Prostate gland (tissue), 2 donors: ENCODE data around the gene HRAS. TPM values are rescaled to one million over a fixed set of nuclear protein-coding genes. Genes with fewer than 3 reads are reported as not detected.

Source experiments
- DNase-seq: peaks from one replicate; pipeline ENCODE4 v3.0.0-alpha.2; 2019; ENCODE audit warnings: low spot score
- H3K27ac ChIP-seq, 2 donors: fragments of 200-600 bp; sonication (generic); 2 replicates each; pipeline ENCODE4 v1.5.1; 2017 to 2019
- H3K27me3 ChIP-seq: fragments of 200-600 bp; sonication (generic); replicated peaks from 2 replicates; pipeline ENCODE4 v1.5.1; 2019; ENCODE audit not compliant: insufficient read depth
- H3K36me3 ChIP-seq, 2 donors: fragments of 200-600 bp; sonication (generic); 1 replicate in 1 of 2; 2 replicates in 1 of 2; pipeline versions ENCODE4 v1.5.1 to v1.8.1; 2017 to 2019
- H3K4me1 ChIP-seq: fragments of 200-600 bp; sonication (generic); replicated peaks from 2 replicates; pipeline ENCODE4 v1.5.1; 2019
- H3K4me3 ChIP-seq, 2 donors: fragments of 200-600 bp; sonication (generic); 2 replicates each; pipeline ENCODE4 v1.5.1; 2017 to 2019
- H3K9me3 ChIP-seq: fragments of 200-600 bp; sonication (generic); 2 replicates; pipeline ENCODE4 v1.5.1; 2017
- POLR2A ChIP-seq: fragments of 450-650 bp; IDR thresholded peaks from one replicate; pipeline ENCODE4 v1.6.1; 2016; ENCODE audit warnings: antibody characterized with exemption, mild to moderate bottlenecking
- POLR2AphosphoS5 ChIP-seq: sonication (generic); formaldehyde crosslinking; IDR thresholded peaks from one replicate; pipeline ENCODE4 v1.6.1; 2017; ENCODE audit warnings: antibody characterized with exemption
- WGBS: methylation state at CpG from one replicate; pipeline ENCODE4 v1.1.5; 2018; 5-methylcytosine and 5-hydroxymethylcytosine counted together
- intact Hi-C: fragments of 100-400 bp; cut with DNase I; formaldehyde crosslinking; loops from one replicate; pipeline ENCODE4 v1.14.2; 2022
- total RNA-seq, 2 donors: library from RNA; depleted of rRNA; stranded (reverse); fragments of >200 nt; gene quantifications; one replicate each; pipeline ENCODE4 v1.1.0, GENCODE V29; 2016
- TF ChIP-seq, protein P1 (sequence below), 4 experiments: fragments of 200-600 bp in 2 of 4; fragments of 450-650 bp in 2 of 4; sonication (generic) in 2 of 4; IDR thresholded peaks; 1 replicate in 3 of 4; 2 replicates in 1 of 4; pipeline ENCODE4 v1.5.1; 2016 to 2019; ENCODE audit warnings: antibody characterized with exemption in 4 of 4, mild to moderate bottlenecking in 2 of 4, moderate library complexity in 2 of 4

HRAS gene
- total RNA-seq, 2 donors from 2014 or later: 47.0 to 62.8 TPM

DNA sequence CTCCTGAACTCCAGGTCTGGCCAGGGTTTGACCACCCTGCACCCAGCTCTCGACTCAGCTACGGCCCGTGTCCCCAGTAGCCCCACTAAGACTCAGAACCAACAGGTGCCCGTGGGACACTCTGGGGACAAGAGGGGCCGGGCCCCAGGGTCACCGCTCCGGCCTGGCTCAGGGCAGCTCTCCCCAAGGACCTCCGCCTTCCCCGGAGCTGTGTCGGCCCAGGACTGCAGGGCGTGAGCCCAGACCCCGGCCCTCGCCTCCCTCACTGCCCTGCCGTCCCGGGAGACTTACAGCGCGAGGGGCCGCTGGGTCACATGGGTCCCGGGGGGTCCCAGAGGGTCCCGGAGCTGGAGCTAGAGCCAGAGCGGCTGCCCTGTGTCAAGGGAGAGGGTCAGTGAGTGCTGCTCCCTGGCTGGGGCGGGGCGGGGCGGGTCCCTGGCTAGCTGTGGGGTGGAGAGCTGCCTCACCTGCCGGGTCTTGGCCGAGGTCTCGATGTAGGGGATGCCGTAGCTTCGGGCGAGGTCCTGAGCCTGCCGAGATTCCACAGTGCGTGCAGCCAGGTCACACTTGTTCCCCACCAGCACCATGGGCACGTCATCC is 2.3 kb downstream of the HRAS start:
- TF ChIP-seq POLR2A: no peak
- TF ChIP-seq POLR2AphosphoS5: no peak
- TF ChIP-seq, protein P1, sequence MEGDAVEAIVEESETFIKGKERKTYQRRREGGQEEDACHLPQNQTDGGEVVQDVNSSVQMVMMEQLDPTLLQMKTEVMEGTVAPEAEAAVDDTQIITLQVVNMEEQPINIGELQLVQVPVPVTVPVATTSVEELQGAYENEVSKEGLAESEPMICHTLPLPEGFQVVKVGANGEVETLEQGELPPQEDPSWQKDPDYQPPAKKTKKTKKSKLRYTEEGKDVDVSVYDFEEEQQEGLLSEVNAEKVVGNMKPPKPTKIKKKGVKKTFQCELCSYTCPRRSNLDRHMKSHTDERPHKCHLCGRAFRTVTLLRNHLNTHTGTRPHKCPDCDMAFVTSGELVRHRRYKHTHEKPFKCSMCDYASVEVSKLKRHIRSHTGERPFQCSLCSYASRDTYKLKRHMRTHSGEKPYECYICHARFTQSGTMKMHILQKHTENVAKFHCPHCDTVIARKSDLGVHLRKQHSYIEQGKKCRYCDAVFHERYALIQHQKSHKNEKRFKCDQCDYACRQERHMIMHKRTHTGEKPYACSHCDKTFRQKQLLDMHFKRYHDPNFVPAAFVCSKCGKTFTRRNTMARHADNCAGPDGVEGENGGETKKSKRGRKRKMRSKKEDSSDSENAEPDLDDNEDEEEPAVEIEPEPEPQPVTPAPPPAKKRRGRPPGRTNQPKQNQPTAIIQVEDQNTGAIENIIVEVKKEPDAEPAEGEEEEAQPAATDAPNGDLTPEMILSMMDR (IDR thresholded peaks at IDR 0.05): no peak

DNA sequence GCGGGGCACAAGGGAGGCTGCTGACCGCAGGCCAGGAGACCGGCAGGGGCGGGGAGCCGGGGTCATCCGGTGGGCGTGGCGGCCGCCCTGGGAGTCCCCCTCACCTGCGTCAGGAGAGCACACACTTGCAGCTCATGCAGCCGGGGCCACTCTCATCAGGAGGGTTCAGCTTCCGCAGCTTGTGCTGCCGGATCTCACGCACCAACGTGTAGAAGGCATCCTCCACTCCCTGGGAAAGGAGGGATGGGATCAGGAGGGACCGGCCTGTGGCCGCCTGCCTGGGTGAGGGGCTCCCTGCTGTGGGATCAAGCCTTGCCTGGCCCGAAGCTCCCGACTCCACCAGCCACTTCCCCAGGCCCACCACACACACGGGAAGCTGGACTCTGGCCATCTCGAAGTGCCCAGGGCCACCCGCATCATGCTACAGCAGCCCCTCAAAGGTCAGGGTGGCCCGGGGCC is 2.8 kb downstream of the HRAS start:
- DNase-seq: no peak
- TF ChIP-seq POLR2A (no peak), POLR2AphosphoS5 (no peak)
- TF ChIP-seq, protein P1 (IDR thresholded peaks at IDR 0.05): no peak
- peaks cover 4 to 18% of the 10 kb centered on the region in 2 donors for H3K36me3 ChIP-seq
- H3K27me3 ChIP-seq: no peaks in the 10 kb centered on the region
- H3K27ac ChIP-seq: no peak overlapping the region
- peaks cover 19% of the 10 kb centered on the region for H3K4me1 ChIP-seq
- WGBS: 87% methylated on average over 23 of the region's 23 CpGs
- H3K4me3 ChIP-seq: no peak overlapping the region
- intact Hi-C loops: no loop called here
- H3K9me3 ChIP-seq: no peaks in the 10 kb centered on the region

More for the DNA sequence above, 2.3 kb downstream of the HRAS start:
- Histone ChIP-seq H3K9me3 (no peaks in the 10 kb centered on the region), H3K4me1 (peaks cover 23% of the 10 kb centered on the region), H3K36me3 (peaks cover 4 to 18% of the 10 kb centered on the region in 2 donors), H3K4me3 (no peak overlapping the region), H3K27me3 (no peaks in the 10 kb centered on the region), H3K27ac (no peak overlapping the region)
- DNase-seq: no peak
- intact Hi-C loops: no loop called here
- 86% methylated on average over 33 of the region's 33 CpGs for WGBS

DNA sequence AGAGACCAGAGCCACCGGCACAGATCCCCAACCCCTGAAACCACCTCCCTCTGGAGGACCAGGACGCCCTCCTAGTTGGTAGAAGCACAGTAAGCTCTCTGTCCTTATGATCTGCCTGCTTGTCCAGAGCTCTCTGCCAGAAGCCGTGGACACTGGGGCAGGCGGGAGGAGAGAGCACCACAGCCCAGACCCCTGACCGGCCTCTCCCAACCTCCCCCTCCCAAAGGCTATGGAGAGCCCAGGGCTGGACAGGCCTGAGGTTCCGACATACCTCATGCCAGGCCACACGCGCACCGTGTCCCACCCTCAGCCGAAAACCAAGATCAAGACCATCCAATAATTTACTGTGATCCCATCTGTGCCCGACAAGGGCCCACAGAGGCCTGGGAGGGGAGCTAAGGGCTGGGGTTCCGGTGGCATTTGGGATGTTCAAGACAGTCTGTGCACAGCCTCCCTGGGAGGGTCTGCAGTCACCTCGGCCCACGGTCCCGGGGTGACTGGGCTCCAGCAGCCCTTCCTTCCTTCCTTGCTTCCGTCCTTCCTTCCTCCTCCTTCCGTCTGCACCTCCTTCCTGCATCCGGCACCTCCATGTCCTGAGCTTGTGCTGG is 3.4 kb downstream of the HRAS start:
- Histone ChIP-seq H3K27ac (no peak overlapping the region), H3K9me3 (no peaks in the 10 kb centered on the region), H3K27me3 (no peaks in the 10 kb centered on the region), H3K4me1 (peaks cover 13% of the 10 kb centered on the region), H3K4me3 (no peak overlapping the region), H3K36me3 (peaks cover 4 to 18% of the 10 kb centered on the region in 2 donors)
- intact Hi-C loops: no loop called here
- TF ChIP-seq POLR2A (no peak), POLR2AphosphoS5 (no peak)
- TF ChIP-seq, protein P1 (IDR thresholded peaks at IDR 0.05): no peak
- 82% methylated on average over 18 of the region's 18 CpGs for WGBS
- no peak for DNase-seq

DNA sequence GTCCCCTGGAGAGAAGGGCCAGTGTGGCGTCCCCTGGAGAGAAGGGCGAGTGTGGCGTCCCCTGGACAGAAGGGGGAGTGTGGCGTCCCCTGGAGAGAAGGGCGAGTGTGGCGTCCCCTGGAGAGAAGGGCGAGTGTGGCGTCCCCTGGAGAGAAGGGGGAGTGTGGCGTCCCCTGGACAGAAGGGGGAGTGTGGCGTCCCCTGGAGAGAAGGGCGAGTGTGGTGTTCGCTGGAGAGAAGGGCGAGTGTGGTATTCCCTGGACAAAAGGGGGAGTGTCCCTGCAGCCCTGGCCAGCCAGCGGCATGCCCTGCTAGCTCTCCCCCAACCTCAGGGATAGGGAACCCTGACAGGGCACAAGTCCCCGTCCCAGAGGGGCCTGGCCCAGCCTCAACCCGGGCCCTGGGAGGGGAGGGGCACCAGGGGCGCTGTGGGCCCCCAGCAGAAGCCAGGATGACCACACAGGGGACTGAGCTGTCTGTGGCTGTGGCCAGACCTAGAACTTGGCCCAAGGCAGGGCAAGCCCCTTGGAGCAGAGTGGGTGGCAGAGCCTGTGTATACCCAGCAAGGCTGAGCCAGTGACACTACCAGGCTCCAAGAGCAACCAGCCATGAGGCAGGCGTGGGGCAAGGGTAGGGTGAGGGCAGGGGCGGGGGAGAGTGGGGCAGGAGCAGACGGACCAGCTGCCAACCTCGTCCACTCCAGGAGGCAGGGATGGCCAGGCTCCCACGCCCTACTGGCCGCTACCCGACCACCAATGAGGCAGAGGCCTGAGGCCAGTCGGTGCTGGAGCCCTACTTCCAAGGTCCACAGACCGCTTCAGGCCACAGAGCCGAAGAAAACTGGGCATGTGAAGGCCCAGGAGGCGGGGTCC is 4.2 kb downstream of the HRAS start:
- H3K27me3 ChIP-seq: no peaks in the 10 kb centered on the region
- no peak overlapping the region for H3K27ac ChIP-seq
- intact Hi-C loops: no loop called here
- no peaks in the 10 kb centered on the region for H3K9me3 ChIP-seq
- 80% methylated on average over 28 of the region's 28 CpGs for WGBS
- no peak for DNase-seq
- peaks cover 4 to 18% of the 10 kb centered on the region in 2 donors for H3K36me3 ChIP-seq
- TF ChIP-seq POLR2AphosphoS5 (no peak), POLR2A (no peak)
- TF ChIP-seq, protein P1 (IDR thresholded peaks at IDR 0.05): no peak
- no peak overlapping the region for H3K4me3 ChIP-seq
- H3K4me1 ChIP-seq: peaks cover 9% of the 10 kb centered on the region
